Gastroesophageal sphincter (tissue), 3 donors: ENCODE measurements around the gene C5orf22.

Experiments used
- CTCF ChIP-seq, 4 experiments: fragments of 200-600 bp in 2 of 4; fragments of 450-650 bp in 2 of 4; sonication (generic) in 1 of 4; IDR thresholded peaks; one replicate each; pipeline ENCODE4 v1.5.1; 2017 to 2019; ENCODE audit warnings: antibody characterized with exemption in 4 of 4, mild to moderate bottlenecking in 2 of 4, moderate library complexity in 2 of 4
- EP300 ChIP-seq: sonication (generic); formaldehyde crosslinking; IDR thresholded peaks from one replicate; pipeline ENCODE4 v1.6.1; 2017; ENCODE audit warnings: antibody characterized with exemption, mild to moderate bottlenecking
- POLR2A ChIP-seq, 2 donors: fragments of 450-650 bp; IDR thresholded peaks; one replicate each; pipeline ENCODE4 v1.6.1; 2017; ENCODE audit warnings: antibody characterized with exemption in 2 of 2, mild to moderate bottlenecking in 2 of 2, moderate library complexity in 1 of 2
- POLR2AphosphoS5 ChIP-seq: sonication (generic); formaldehyde crosslinking; IDR thresholded peaks from one replicate; pipeline ENCODE4 v1.6.1; 2017; ENCODE audit warnings: antibody characterized with exemption

- TF ChIP-seq CTCF (IDR thresholded peaks at IDR 0.05), result no peak
- TF ChIP-seq EP300, result no peak
- no peak for TF ChIP-seq POLR2AphosphoS5
- no peak for TF ChIP-seq POLR2A (IDR thresholded peaks at IDR 0.05)
Measured at GRCh38 chr5:31585895-31586270, 53.8 kb downstream of the C5orf22 start.
